Progenitor cell of endocrine pancreas (in vitro differentiated cells): ENCODE results near the gene GFRA1. TPM values are rescaled to one million over a fixed set of nuclear protein-coding genes. Genes with fewer than 3 reads are reported as not detected.
"Not testable (repeated sequence)": the region's sequence is repeated elsewhere in the genome, so short reads cannot be mapped to it uniquely, and the experiment has no call there.

Source experiments
- DNase-seq: peaks from one replicate; pipeline ENCODE4 v3.0.0; 2021; ENCODE audit warnings: low spot score; ENCODE audit not compliant: unreplicated experiment
- H3K27ac Mint-ChIP-seq: 2 replicates; pipeline ENCODE4 v1.8.0; 2021; ENCODE audit warnings: mild to moderate bottlenecking, moderate library complexity, mixed read lengths
- H3K27me3 Mint-ChIP-seq: 2 replicates; pipeline ENCODE4 v1.8.0; 2021; ENCODE audit warnings: mixed read lengths
- H3K36me3 Mint-ChIP-seq: 2 replicates; pipeline ENCODE4 v1.8.0; 2022; ENCODE audit warnings: mixed read lengths; ENCODE audit not compliant: insufficient read depth
- H3K4me1 Mint-ChIP-seq: 2 replicates; pipeline ENCODE4 v1.8.0; 2021; ENCODE audit warnings: low read depth, mixed read lengths
- H3K4me3 Mint-ChIP-seq: 2 replicates; pipeline ENCODE4 v1.8.0; 2021; ENCODE audit warnings: low read depth, mild to moderate bottlenecking, moderate library complexity, mixed read lengths
- H3K9me3 Mint-ChIP-seq: 2 replicates; pipeline ENCODE4 v1.8.0; 2021; ENCODE audit warnings: low read depth, mixed read lengths
- total RNA-seq: library from RNA; stranded (reverse); gene quantifications from 2 replicates; pipeline ENCODE4 v1.2.1, GENCODE V29; 2021
- TF ChIP-seq, protein P1 (sequence below): fragments of 200-600 bp; sonication (generic); IDR thresholded peaks from one replicate; pipeline ENCODE4 v1.5.0; 2021; ENCODE audit warnings: antibody characterized with exemption, mild to moderate bottlenecking; ENCODE audit not compliant: unreplicated experiment

GFRA1 gene
- total RNA-seq, 1 donor from 2014 or later, result 8.7 TPM

DNA sequence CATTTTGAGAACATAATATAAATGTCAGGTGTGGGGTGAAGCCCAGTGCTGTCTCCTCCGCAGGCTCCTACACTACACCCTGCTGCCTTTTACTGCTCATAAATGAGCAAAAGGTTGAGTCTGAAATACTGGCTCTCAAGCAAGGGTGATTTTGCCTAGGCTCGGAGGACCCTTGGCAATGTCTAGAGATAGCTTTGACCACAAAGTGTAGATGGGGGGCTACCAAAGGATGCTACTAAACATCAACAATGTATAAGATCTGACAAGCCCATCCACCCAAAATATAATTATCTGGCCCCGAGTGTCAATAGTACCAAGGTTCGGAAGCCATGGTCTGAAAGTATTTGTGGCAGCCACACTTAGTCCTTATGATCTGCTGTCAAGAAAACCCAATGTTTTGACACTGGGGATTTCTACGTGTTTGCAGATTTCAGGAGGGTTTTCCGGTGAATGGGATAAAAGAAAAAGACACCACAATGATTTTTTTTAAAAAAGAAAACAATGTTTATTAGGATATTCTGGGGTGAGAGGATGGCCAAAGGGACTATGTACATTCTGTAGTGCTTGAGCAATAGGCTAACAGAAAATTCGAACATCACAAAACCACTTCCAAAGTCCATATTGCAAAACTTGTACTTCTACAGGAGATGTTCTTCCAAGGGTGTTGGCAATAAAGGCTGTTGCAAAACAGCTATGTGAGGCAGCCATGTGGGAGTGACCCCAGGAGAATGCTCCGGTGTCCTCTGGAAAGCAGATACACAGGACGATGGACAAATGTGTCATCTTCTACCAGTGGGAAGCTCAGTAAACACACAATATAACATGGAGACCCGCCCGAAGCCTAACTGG is 216.3 kb downstream of the GFRA1 start:
- Mint-ChIP-seq H3K9me3 (no peaks in the 10 kb centered on the region), H3K36me3 (no peaks in the 10 kb centered on the region), H3K27me3 (peaks cover 16% of the 10 kb centered on the region), H3K4me1 (peaks cover 7% of the 10 kb centered on the region), H3K4me3 (no peak overlapping the region), H3K27ac (no peak overlapping the region)
- DNase-seq, result no peak
- TF ChIP-seq, protein P1, sequence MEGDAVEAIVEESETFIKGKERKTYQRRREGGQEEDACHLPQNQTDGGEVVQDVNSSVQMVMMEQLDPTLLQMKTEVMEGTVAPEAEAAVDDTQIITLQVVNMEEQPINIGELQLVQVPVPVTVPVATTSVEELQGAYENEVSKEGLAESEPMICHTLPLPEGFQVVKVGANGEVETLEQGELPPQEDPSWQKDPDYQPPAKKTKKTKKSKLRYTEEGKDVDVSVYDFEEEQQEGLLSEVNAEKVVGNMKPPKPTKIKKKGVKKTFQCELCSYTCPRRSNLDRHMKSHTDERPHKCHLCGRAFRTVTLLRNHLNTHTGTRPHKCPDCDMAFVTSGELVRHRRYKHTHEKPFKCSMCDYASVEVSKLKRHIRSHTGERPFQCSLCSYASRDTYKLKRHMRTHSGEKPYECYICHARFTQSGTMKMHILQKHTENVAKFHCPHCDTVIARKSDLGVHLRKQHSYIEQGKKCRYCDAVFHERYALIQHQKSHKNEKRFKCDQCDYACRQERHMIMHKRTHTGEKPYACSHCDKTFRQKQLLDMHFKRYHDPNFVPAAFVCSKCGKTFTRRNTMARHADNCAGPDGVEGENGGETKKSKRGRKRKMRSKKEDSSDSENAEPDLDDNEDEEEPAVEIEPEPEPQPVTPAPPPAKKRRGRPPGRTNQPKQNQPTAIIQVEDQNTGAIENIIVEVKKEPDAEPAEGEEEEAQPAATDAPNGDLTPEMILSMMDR, result no peak

DNA sequence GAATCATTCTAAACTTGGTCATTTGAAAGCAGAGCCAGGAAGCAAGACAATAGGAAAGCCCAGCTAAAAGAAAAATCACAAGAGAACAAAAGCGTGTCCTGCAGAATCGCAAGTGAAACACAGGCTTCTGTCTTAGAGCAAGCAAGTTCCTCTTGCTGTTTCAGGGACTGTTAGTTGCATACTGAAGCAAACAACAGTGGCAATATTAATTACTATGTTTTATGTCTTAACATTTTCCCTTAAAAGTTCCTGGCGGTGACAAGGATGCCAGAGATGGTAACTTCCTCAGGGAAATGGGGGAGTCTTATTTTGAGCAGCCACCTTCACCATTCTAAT is 217.1 kb downstream of the GFRA1 start:
- Mint-ChIP-seq H3K4me3 (no peak overlapping the region), H3K27ac (no peak overlapping the region), H3K27me3 (peaks cover 15% of the 10 kb centered on the region), H3K4me1 (peaks cover 4% of the 10 kb centered on the region), H3K9me3 (no peaks in the 10 kb centered on the region), H3K36me3 (no peaks in the 10 kb centered on the region)
- TF ChIP-seq, protein P1, result no peak
- DNase-seq, result no peak

DNA sequence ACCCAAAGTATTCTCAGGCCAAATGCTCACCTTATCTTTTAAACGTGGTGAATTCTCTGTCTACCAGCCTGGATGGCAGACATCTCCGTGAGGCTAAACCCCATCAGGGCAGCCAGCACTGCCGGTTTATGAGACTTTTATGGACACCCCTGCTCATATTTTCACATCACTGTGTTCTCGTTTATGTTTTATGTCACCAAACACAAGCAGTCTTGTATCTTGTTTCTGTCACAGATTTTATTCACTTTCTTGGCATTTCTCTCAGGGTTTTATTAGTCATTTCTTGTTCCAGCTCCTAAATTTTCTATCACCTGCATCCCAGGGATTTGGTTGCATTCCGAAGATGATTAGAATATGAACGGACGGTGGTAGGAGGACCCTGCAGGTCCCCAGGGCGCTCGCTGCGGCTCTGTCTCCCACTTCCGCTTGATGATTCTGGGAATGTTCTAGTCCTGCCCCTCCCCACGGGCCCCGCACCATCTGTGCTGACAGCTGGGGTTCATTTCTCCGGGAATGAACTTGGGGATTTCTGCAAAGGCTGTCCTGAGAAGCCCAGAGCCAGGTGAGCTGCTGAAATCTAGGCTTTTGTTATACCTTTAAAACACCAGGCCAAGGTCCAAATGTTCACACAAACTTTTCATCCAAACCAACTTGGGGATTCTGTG is 217.6 kb downstream of the GFRA1 start:
- no peak for DNase-seq
- TF ChIP-seq, protein P1, result no peak
- Mint-ChIP-seq H3K9me3 (no peaks in the 10 kb centered on the region), H3K27me3 (peaks cover 10% of the 10 kb centered on the region), H3K4me3 (no peak overlapping the region), H3K36me3 (no peaks in the 10 kb centered on the region), H3K27ac (no peak overlapping the region), H3K4me1 (peaks cover 4% of the 10 kb centered on the region)

DNA sequence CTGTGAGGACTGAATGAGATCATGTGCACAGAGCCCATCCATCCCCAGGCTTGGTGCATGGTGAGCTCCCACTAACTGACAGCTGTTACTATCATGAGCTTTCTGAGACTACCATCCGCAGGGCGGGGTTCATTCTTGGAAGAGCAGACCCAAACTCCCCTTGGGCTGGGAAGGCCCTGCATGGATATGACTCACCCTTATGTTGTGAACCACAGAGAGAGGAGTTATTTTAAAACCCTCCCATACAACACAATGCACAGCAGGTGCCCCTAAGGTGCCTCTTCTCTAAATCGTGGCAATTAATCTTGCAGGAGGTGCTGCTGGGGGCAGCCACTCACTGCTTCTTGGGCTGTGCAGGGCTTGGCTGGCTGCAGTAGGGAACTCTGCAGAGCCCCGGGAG is 219.1 kb downstream of the GFRA1 start:
- H3K27me3 Mint-ChIP-seq, result peaks cover 6% of the 10 kb centered on the region
- peaks cover 4% of the 10 kb centered on the region for H3K4me1 Mint-ChIP-seq
- no peak for DNase-seq
- TF ChIP-seq, protein P1, result no peak
- no peak overlapping the region for H3K4me3 Mint-ChIP-seq
- H3K27ac Mint-ChIP-seq, result no peak overlapping the region
- no peaks in the 10 kb centered on the region for H3K9me3 Mint-ChIP-seq
- H3K36me3 Mint-ChIP-seq, result no peaks in the 10 kb centered on the region

DNA sequence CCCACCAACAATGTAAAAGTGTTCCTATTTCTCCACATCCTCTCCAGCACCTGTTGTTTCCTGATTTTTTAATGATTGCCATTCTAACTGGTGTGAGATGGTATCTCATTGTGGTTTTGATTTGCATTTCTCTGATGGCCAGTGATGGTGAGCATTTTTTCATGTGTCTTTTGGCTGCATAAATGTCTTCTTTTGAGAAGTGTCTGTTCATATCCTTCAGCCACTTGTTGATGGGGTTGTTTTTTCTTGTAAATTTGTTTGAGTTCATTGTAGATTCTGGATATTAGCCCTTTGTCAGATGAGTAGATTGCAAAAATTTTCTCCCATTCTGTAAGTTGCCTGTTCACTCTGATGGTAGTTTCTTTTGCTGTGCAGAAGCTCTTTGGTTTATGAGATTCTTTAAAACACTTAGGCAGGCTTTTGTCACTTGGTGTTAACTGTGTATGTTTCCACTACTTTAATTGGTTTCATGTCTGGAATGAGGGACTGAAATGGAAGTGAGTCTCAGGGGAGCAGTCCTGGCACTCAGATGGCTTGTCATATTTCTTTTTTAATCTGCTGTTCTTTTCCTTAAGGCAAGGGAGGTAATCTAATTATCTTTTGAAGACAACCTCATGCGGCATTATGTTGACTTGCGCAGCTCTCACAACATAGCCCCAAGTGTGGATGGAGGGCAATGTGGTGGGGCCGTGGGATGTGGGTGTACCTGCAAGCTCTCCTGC is 219.8 kb downstream of the GFRA1 start:
- not testable (repeated sequence) for H3K27me3 Mint-ChIP-seq, H3K27ac Mint-ChIP-seq, H3K4me1 Mint-ChIP-seq, H3K36me3 Mint-ChIP-seq, DNase-seq, H3K4me3 Mint-ChIP-seq, H3K9me3 Mint-ChIP-seq

DNA sequence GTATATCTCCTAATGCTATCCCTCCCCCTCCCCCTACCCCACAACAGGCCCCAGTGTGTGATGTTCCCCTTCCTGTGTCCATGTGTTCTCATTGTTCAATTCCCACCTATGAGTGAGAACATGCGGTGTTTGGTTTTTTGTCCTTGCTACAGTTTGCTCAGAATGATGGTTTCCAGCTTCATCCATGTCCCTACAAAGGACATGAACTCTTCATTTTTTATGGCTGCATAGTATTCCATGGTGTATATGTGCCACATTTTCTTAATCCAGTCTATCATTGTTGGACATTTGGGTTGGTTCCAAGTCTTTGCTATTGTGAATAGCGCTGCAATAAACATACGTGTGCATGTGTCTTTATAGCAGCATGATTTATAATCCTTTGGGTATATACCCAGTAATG is 220.5 kb downstream of the GFRA1 start:
- not testable (repeated sequence) for H3K27ac Mint-ChIP-seq, H3K4me1 Mint-ChIP-seq, H3K4me3 Mint-ChIP-seq, DNase-seq, H3K36me3 Mint-ChIP-seq, H3K27me3 Mint-ChIP-seq, H3K9me3 Mint-ChIP-seq
